ENCODE results near the gene HOMER2.

HOMER2 gene

GRCh38 chr15:82890338-82890994 lies 62.1 kb downstream of the HOMER2 start:
- Mint-ChIP-seq H3K4me1 (peaks cover 1 to 4% of the 10 kb centered on the region in 2 donors), H3K36me3 (peaks cover 29 to 43% of the 10 kb centered on the region in 2 donors), H3K9me3 (no peaks in the 10 kb centered on the region), H3K4me3 (no peak overlapping the region), H3K27me3 (no peaks in the 10 kb centered on the region), H3K27ac (no peak overlapping the region)
- ATAC-seq (replicated peaks): no peak
- no peak for DNase-seq

DNA sequence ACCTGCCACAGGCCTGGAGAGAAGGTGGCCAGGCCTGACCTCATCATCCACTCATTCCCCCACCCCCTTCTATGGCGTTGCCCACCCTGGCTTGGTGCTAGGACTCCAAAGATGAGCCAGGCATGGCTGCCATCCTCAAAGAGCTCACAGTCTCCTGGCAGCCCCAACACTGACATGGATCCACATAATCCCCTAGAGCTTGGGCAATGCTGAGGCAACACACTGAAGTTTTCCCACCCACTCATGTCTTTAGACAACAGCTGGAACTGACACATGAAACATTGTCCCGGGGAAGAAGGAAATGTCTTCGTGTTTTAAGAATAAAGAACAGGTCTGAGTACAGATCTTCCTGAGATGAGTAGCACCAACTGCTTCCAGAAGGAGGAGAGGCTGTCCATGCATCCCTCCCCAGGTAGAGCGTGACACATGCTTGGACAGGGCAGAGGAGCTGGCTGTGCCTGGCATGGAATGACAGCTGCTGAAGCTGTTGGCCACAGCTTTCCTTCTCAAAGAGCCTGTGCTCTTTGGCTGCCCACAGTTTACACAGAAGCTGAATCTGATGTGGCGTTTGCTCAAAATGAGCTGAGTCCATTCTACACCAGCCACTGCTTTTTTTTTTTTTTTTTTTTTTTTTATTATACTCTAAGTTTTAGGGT lies 70.1 kb downstream of the HOMER2 start:
- DNase-seq (no peak), ATAC-seq (replicated peaks) (no peak)
- Mint-ChIP-seq H3K4me1 (peaks cover 4 to 12% of the 10 kb centered on the region in 2 donors), H3K27ac (no peak overlapping the region), H3K27me3 (no peaks in the 10 kb centered on the region), H3K4me3 (no peak overlapping the region), H3K9me3 (no peaks in the 10 kb centered on the region), H3K36me3 (peaks cover 32 to 35% of the 10 kb centered on the region in 2 donors)

DNA sequence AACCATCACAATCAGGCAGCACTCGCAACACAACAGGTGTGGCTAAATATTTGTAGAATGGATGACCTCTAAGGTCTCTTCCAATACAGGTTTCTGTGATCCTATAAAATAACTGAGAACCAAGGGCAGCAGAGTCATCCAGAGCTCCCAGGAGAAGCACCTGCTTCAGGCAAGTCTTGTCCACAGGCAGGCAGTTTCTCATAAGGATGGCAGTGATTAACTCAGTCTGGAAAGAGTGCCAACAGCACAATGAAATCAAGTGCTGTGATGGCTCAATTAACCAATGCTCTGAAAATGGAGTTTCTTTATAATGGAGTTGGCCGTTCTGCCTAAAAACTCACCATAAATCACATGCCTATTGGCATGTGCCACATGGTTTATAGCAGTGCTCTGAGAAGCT lies 70.8 kb downstream of the HOMER2 start:
- no peaks in the 10 kb centered on the region for H3K9me3 Mint-ChIP-seq
- H3K27ac Mint-ChIP-seq: no peak overlapping the region
- DNase-seq: no peak
- H3K27me3 Mint-ChIP-seq: no peaks in the 10 kb centered on the region
- H3K4me3 Mint-ChIP-seq: no peak overlapping the region
- ATAC-seq (replicated peaks): no peak
- H3K4me1 Mint-ChIP-seq: peaks cover 4 to 12% of the 10 kb centered on the region in 2 donors
- H3K36me3 Mint-ChIP-seq: peaks cover 32 to 40% of the 10 kb centered on the region in 2 donors

DNA sequence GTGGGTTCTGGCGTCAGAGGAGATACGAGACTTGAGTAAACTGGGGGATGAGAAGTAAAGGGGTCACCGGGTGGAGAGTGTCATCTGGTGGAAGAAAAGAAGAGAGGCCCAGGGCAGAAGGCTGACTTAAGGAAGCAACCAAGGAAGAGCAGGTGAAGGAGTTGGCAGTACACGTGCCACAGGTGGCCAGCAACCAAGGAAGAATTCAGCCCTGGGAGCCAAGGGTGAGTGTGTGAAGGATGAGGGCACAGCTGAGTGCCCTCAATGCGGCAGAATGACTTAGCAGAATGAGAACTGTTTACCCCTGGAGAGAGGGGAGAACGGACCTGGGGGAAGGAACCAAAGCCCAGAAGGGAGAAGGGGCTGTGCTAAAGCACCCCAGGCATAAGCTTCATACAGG lies 71.8 kb downstream of the HOMER2 start:
- DNase-seq: no peak
- H3K36me3 Mint-ChIP-seq: peaks cover 34 to 45% of the 10 kb centered on the region in 2 donors
- no peak for ATAC-seq (replicated peaks)
- H3K27me3 Mint-ChIP-seq: no peaks in the 10 kb centered on the region
- H3K9me3 Mint-ChIP-seq: no peaks in the 10 kb centered on the region
- peak overlapping the region; percentile 2 for H3K27ac Mint-ChIP-seq
- no peak overlapping the region for H3K4me3 Mint-ChIP-seq
- peaks cover 4 to 12% of the 10 kb centered on the region in 2 donors for H3K4me1 Mint-ChIP-seq

DNA sequence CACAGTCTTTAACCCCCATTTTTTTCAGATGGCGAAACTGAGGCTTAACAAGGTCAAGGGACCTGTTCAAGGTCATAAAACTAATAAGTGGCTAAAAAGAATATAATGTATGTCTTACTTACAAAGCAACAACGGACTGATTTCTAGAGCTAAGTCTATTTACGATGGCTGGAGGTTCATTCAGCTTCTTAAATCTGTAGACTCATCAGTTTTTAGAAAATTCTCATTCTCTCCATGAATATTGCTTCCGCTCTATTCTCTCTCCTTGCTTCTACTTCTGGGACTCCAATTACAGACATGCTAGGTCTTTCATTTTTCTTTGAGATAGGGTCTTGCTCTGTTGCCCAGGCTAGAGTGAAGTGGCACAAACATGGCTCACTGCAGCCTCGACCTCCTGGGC lies 74.2 kb downstream of the HOMER2 start:
- H3K4me1 Mint-ChIP-seq: peaks cover 4 to 12% of the 10 kb centered on the region in 2 donors
- no peak for DNase-seq
- peaks cover 51 to 68% of the 10 kb centered on the region in 2 donors for H3K36me3 Mint-ChIP-seq
- H3K4me3 Mint-ChIP-seq: no peak overlapping the region
- H3K9me3 Mint-ChIP-seq: no peaks in the 10 kb centered on the region
- ATAC-seq (replicated peaks): no peak
- no peaks in the 10 kb centered on the region for H3K27me3 Mint-ChIP-seq
- H3K27ac Mint-ChIP-seq: no peak overlapping the region

- Mint-ChIP-seq H3K36me3 (peaks cover 56 to 73% of the 10 kb centered on the region in 2 donors), H3K4me3 (no peak overlapping the region), H3K27me3 (no peaks in the 10 kb centered on the region), H3K27ac (no peak overlapping the region), H3K9me3 (no peaks in the 10 kb centered on the region), H3K4me1 (peaks cover 8 to 17% of the 10 kb centered on the region in 2 donors)
- ATAC-seq (replicated peaks) (no peak), DNase-seq (no peak)
These were observed 74.7 kb downstream of the HOMER2 start for GRCh38 chr15:82877825-82878224.

GRCh38 chr15:82875411-82876003 lies 77.0 kb downstream of the HOMER2 start:
- no peaks in the 10 kb centered on the region for H3K27me3 Mint-ChIP-seq
- ATAC-seq (replicated peaks) (no peak), DNase-seq (no peak)
- H3K4me3 Mint-ChIP-seq: no peak overlapping the region
- H3K4me1 Mint-ChIP-seq: peaks cover 26 to 33% of the 10 kb centered on the region in 2 donors
- no peak overlapping the region for H3K27ac Mint-ChIP-seq
- H3K36me3 Mint-ChIP-seq: peaks cover 70 to 85% of the 10 kb centered on the region in 2 donors
- no peaks in the 10 kb centered on the region for H3K9me3 Mint-ChIP-seq

DNA sequence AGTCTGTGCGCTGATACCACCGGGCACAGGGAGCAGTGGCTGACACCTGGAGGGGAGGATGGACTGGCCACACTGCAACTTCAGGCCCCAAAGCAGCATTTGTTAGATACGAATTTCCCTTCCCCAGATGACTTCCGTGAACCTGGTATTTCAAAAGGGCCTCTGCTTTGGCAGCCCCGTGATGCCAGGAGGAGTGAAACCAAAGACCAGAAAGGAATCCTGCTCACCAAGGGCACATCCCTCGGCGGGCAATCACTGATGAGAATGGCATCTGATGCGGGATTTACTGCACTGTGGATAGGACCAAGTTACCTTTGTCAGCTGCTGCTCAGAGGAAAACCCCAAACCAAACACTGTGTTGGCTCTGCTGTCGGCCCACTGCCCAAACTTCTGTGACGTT lies 77.6 kb downstream of the HOMER2 start:
- no peak overlapping the region for H3K27ac Mint-ChIP-seq
- no peak for ATAC-seq (replicated peaks)
- H3K4me1 Mint-ChIP-seq: peaks cover 22 to 34% of the 10 kb centered on the region in 2 donors
- H3K36me3 Mint-ChIP-seq: peaks cover 70 to 85% of the 10 kb centered on the region in 2 donors
- no peak overlapping the region for H3K4me3 Mint-ChIP-seq
- no peaks in the 10 kb centered on the region for H3K9me3 Mint-ChIP-seq
- no peaks in the 10 kb centered on the region for H3K27me3 Mint-ChIP-seq
- no peak for DNase-seq

- no peak overlapping the region for H3K4me3 Mint-ChIP-seq
- H3K27me3 Mint-ChIP-seq: no peaks in the 10 kb centered on the region
- H3K36me3 Mint-ChIP-seq: peaks cover 67 to 81% of the 10 kb centered on the region in 2 donors
- peaks cover 22 to 34% of the 10 kb centered on the region in 2 donors for H3K4me1 Mint-ChIP-seq
- DNase-seq (no peak), ATAC-seq (replicated peaks) (no peak)
- H3K9me3 Mint-ChIP-seq: no peaks in the 10 kb centered on the region
- H3K27ac Mint-ChIP-seq: no peak overlapping the region
These were observed 78.3 kb downstream of the HOMER2 start for GRCh38 chr15:82874267-82874666.

GRCh38 chr15:82873000-82873680 lies 79.4 kb downstream of the HOMER2 start:
- Mint-ChIP-seq H3K9me3 (no peaks in the 10 kb centered on the region), H3K27ac (no peak overlapping the region), H3K27me3 (no peaks in the 10 kb centered on the region), H3K4me3 (no peak overlapping the region), H3K4me1 (peaks cover 22 to 34% of the 10 kb centered on the region in 2 donors), H3K36me3 (peaks cover 59 to 76% of the 10 kb centered on the region in 2 donors)
- ATAC-seq (replicated peaks) (no peak), DNase-seq (no peak)

- DNase-seq: no peak
- H3K4me3 Mint-ChIP-seq: no peak overlapping the region
- H3K27me3 Mint-ChIP-seq: no peaks in the 10 kb centered on the region
- H3K4me1 Mint-ChIP-seq: peaks cover 22 to 34% of the 10 kb centered on the region in 2 donors
- H3K36me3 Mint-ChIP-seq: peaks cover 59 to 68% of the 10 kb centered on the region in 2 donors
- ATAC-seq (replicated peaks): no peak
- H3K9me3 Mint-ChIP-seq: no peaks in the 10 kb centered on the region
- no peak overlapping the region for H3K27ac Mint-ChIP-seq
These were observed 80.6 kb downstream of the HOMER2 start for GRCh38 chr15:82871832-82872484.

- peaks cover 22 to 34% of the 10 kb centered on the region in 2 donors for H3K4me1 Mint-ChIP-seq
- H3K36me3 Mint-ChIP-seq: peaks cover 63 to 74% of the 10 kb centered on the region in 2 donors
- no peak for DNase-seq
- H3K27ac Mint-ChIP-seq: peak overlapping the region; percentile 68
- peak overlapping the region in 1 of 2 donors; percentile 47 for H3K4me3 Mint-ChIP-seq
- H3K27me3 Mint-ChIP-seq: no peaks in the 10 kb centered on the region
- H3K9me3 Mint-ChIP-seq: no peaks in the 10 kb centered on the region
- peak; percentile 55 to 60 for ATAC-seq (replicated peaks)
These were observed 81.2 kb downstream of the HOMER2 start for GRCh38 chr15:82871358-82871757.

DNA sequence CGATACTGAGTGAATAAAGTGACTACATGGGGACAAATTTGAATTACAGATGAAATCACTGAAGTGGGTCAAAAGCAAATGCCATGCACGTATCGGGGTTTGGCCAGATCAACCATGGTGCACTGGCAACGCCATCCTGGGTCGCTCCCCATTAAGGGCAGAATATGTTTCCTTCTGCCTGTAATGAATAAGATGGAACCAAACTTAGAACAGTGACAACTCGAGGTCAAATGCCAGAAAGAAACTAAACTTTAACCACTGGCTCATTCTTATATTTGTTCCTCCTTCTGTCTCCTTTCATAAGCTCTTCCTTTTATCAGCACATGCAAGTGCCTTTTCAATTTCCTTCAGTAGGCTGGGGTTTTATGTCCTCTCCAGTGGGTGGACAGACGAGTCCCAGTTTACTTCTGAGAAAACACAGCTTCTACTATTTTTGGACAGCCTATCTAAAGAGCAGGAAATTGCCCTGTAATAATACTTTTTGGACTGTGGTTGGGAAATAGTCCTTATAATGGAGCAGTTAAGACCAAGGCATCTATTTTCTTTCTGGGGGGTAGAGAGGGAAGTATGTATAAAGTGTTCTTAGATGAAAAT lies 81.7 kb downstream of the HOMER2 start:
- Mint-ChIP-seq H3K4me1 (peaks cover 22 to 34% of the 10 kb centered on the region in 2 donors), H3K4me3 (peak overlapping the region in 1 of 2 donors; percentile 32), H3K9me3 (no peaks in the 10 kb centered on the region), H3K36me3 (peaks cover 67 to 75% of the 10 kb centered on the region in 2 donors), H3K27ac (peak overlapping the region; percentile 10), H3K27me3 (no peaks in the 10 kb centered on the region)
- ATAC-seq (replicated peaks) (peak; percentile 59 to 79), DNase-seq (no peak)
